ENCODE results near the gene STK32B. TPM values are rescaled to one million over a fixed set of nuclear protein-coding genes. Genes with fewer than 3 reads are reported as not detected.

Gene STK32B
- total and polyA plus RNA-seq, 9 of the 15 experiments (the other 6 are each of a cell fraction or from before 2014, with no cell fraction given) = 0.03 to 0.20 (median 0.07) TPM; not detected in 2

- TF ChIP-seq GMEB1 (CRISPR knock-in tag; IDR thresholded peaks at IDR 0.05) = no peak
These were observed 338.6 kb downstream of the STK32B start (continued) for GRCh38 chr4:5389756-5390310.

- intact Hi-C loops (cut with micrococcal nuclease) (loop anchor here (5.0 kb wide), 1 partner anchor 421 kb away; no protein-coding TSS in a partner anchor), in situ Hi-C loops (cut with MboI) (loop anchor here (10.0 kb wide), 1 partner anchor 403 kb away; no protein-coding TSS in a partner anchor)
- 0% methylated on average over 4 of the region's 4 CpGs for WGBS (ENCODE audit: insufficient coverage, low coverage, missing lambda C conversion rate)
- no peak overlapping the region for H3K27ac ChIP-seq (ENCODE audit: extremely low read depth, low read depth, low read length)
- ATAC-seq (no peak), FAIRE-seq (no peak), DNase-seq (ENCODE audit: extremely low read depth in 1 of 4, low spot score in 3 of 4) (no peak)
- H2AFZ ChIP-seq (ENCODE audit: low read depth, low read length) = no peak overlapping the region
- no peaks in the 10 kb centered on the region for H3K79me2 ChIP-seq (ENCODE audit: control insufficient read depth, insufficient read depth, low read length)
- BruUV-seq (replicated peaks) = no TSS peak
- no peaks in the 10 kb centered on the region; a peak in 1 of 5 replicates for H3K27me3 ChIP-seq (ENCODE audit: control insufficient read depth in 2 of 2, insufficient read depth in 2 of 2, low read length in 2 of 2)
- no peaks in the 10 kb centered on the region for H3K36me3 ChIP-seq (ENCODE audit: control insufficient read depth, insufficient read depth, low read length)
- peaks cover 3% of the 10 kb centered on the region; the same call in 1 of the 2 replicates for H4K20me1 ChIP-seq (replicated peaks; ENCODE audit: control insufficient read depth, insufficient read depth, low read length)
- H3K9me3 ChIP-seq (replicated peaks; ENCODE audit: control insufficient read depth, insufficient read depth, low read depth, low read length) = no peaks in the 10 kb centered on the region
- ChIA-PET CTCF (ENCODE audit: low intra/inter-chr PET ratio) (no interaction called here), POLR2A (no interaction called here)
- TF ChIP-seq PBX2 (CRISPR knock-in tag; IDR thresholded peaks at IDR 0.05; ENCODE audit: low read depth) (no peak), PBX2 (tag; conservative IDR thresholded peaks at IDR 0.05; ENCODE audit: low read depth) (no peak), AFF4 (CRISPR knock-in tag; IDR thresholded peaks at IDR 0.05) (no peak), HNRNPUL1 (IDR thresholded peaks at IDR 0.05; ENCODE audit: low read length) (no peak), ZBTB33 (CRISPR knock-in tag; IDR thresholded peaks at IDR 0.05) (no peak)
- H3K9me1 ChIP-seq (ENCODE audit: control insufficient read depth, insufficient read depth, low read length) = no peaks in the 10 kb centered on the region
- H3K9ac ChIP-seq (ENCODE audit: insufficient read depth in 1 of 2, low read depth in 2 of 2, low read length in 2 of 2) = no peak overlapping the region
- H3K4me2 ChIP-seq (ENCODE audit: insufficient read depth, low read length) = no peak overlapping the region
- H3K4me1 ChIP-seq (replicated peaks in 1 of 2; ENCODE audit: control insufficient read depth in 2 of 2, insufficient read depth in 2 of 2, low read length in 2 of 2) = no peaks in the 10 kb centered on the region
- no peak overlapping the region for H3K4me3 ChIP-seq
These were observed 340.2 kb downstream of the STK32B start for GRCh38 chr4:5391492-5391891.
